Measurements from ENCODE around the gene UPF3A. TPM values are rescaled to one million over a fixed set of nuclear protein-coding genes. Genes with fewer than 3 reads are reported as not detected.

UPF3A gene
- polyA plus RNA-seq, 1 donor: 94.1 TPM

- Histone ChIP-seq H3K27me3 (ENCODE audit: control insufficient read depth, insufficient read depth, low read length) (no peaks in the 10 kb centered on the region), H3K4me1 (ENCODE audit: control insufficient read depth, insufficient read depth, low read length) (peaks cover 14% of the 10 kb centered on the region)
- WGBS (ENCODE audit: insufficient coverage, low lambda C conversion rate): no CpG with 5 or more reads among the region's 107 CpGs
These were observed 32.9 kb downstream of the UPF3A start, which contains the start of gene CHAMP1 for GRCh38 chr13:114314074-114314912. TSS of gene CHAMP1 (plus strand) at chr13:114314503. CDS start at chr13:114323843, 9,340 bp downstream.

GRCh38 chr13:114315074-114315785, 33.8 kb downstream of the UPF3A start:
- no peak for DNase-seq
- Histone ChIP-seq H3K27me3 (ENCODE audit: control insufficient read depth, insufficient read depth, low read length) (no peaks in the 10 kb centered on the region), H3K27ac (ENCODE audit: low read length) (peak overlapping the region; percentile 77), H3K36me3 (ENCODE audit: control insufficient read depth, insufficient read depth, low read length) (peaks cover 1% of the 10 kb centered on the region), H3K4me1 (ENCODE audit: control insufficient read depth, insufficient read depth, low read length) (peaks cover 14% of the 10 kb centered on the region), H3K4me3 (ENCODE audit: low read length) (peak overlapping the region; percentile 75), H3K9me3 (ENCODE audit: control insufficient read depth, low read depth, low read length) (no peaks in the 10 kb centered on the region)
- WGBS (ENCODE audit: insufficient coverage, low lambda C conversion rate): 38% methylated on average over 1 of the region's 7 CpGs

More at GRCh38 chr13:114314074-114314912, 32.9 kb downstream of the UPF3A start, which contains the start of gene CHAMP1:
- Histone ChIP-seq H3K4me3 (ENCODE audit: low read length) (peak within 1 kb of the TSS; percentile 75), H3K27ac (ENCODE audit: low read length) (peak within 1 kb of the TSS; percentile 89), H3K9me3 (ENCODE audit: control insufficient read depth, low read depth, low read length) (no peaks in the 10 kb centered on the region), H3K36me3 (ENCODE audit: control insufficient read depth, insufficient read depth, low read length) (no peaks in the 10 kb centered on the region)
- peak; percentile 95 to 97 for DNase-seq

GRCh38 chr13:114318624-114319023, 37.2 kb downstream of the UPF3A start:
- no peak for DNase-seq
- Histone ChIP-seq H3K4me1 (ENCODE audit: control insufficient read depth, insufficient read depth, low read length) (peaks cover 10% of the 10 kb centered on the region), H3K27me3 (ENCODE audit: control insufficient read depth, insufficient read depth, low read length) (no peaks in the 10 kb centered on the region), H3K36me3 (ENCODE audit: control insufficient read depth, insufficient read depth, low read length) (peaks cover 21% of the 10 kb centered on the region), H3K4me3 (ENCODE audit: low read length) (no peak overlapping the region), H3K27ac (ENCODE audit: low read length) (no peak overlapping the region), H3K9me3 (ENCODE audit: control insufficient read depth, low read depth, low read length) (no peaks in the 10 kb centered on the region)
- 60% methylated on average over 1 of the region's 1 CpG for WGBS (ENCODE audit: insufficient coverage, low lambda C conversion rate)

GRCh38 chr13:114319441-114319913, 38.1 kb downstream of the UPF3A start:
- no peak for DNase-seq
- Histone ChIP-seq H3K4me1 (ENCODE audit: control insufficient read depth, insufficient read depth, low read length) (peaks cover 9% of the 10 kb centered on the region), H3K36me3 (ENCODE audit: control insufficient read depth, insufficient read depth, low read length) (peaks cover 30% of the 10 kb centered on the region), H3K9me3 (ENCODE audit: control insufficient read depth, low read depth, low read length) (no peaks in the 10 kb centered on the region), H3K27ac (ENCODE audit: low read length) (no peak overlapping the region), H3K4me3 (ENCODE audit: low read length) (no peak overlapping the region), H3K27me3 (ENCODE audit: control insufficient read depth, insufficient read depth, low read length) (no peaks in the 10 kb centered on the region)
- no CpG with 5 or more reads among the region's 3 CpGs for WGBS (ENCODE audit: insufficient coverage, low lambda C conversion rate)

- no peak for DNase-seq
- peaks cover 9% of the 10 kb centered on the region for H3K4me1 ChIP-seq (ENCODE audit: control insufficient read depth, insufficient read depth, low read length)
These were observed 38.7 kb downstream of the UPF3A start for GRCh38 chr13:114320065-114320464.

GRCh38 chr13:114321256-114321655, 39.9 kb downstream of the UPF3A start:
- Histone ChIP-seq H3K27me3 (ENCODE audit: control insufficient read depth, insufficient read depth, low read length) (no peaks in the 10 kb centered on the region), H3K36me3 (ENCODE audit: control insufficient read depth, insufficient read depth, low read length) (peaks cover 39% of the 10 kb centered on the region), H3K4me1 (ENCODE audit: control insufficient read depth, insufficient read depth, low read length) (no peaks in the 10 kb centered on the region), H3K27ac (ENCODE audit: low read length) (no peak overlapping the region), H3K4me3 (ENCODE audit: low read length) (no peak overlapping the region), H3K9me3 (ENCODE audit: control insufficient read depth, low read depth, low read length) (no peaks in the 10 kb centered on the region)
- DNase-seq: no peak
- whole genome bisulfite sequencing (ENCODE audit: insufficient coverage, low lambda C conversion rate): no CpG with 5 or more reads among the region's 3 CpGs

More at GRCh38 chr13:114320065-114320464, 38.7 kb downstream of the UPF3A start:
- H3K27me3 ChIP-seq (ENCODE audit: control insufficient read depth, insufficient read depth, low read length): no peaks in the 10 kb centered on the region
- H3K4me3 ChIP-seq (ENCODE audit: low read length): no peak overlapping the region
- H3K9me3 ChIP-seq (ENCODE audit: control insufficient read depth, low read depth, low read length): no peaks in the 10 kb centered on the region
- no peak overlapping the region for H3K27ac ChIP-seq (ENCODE audit: low read length)
- peaks cover 36% of the 10 kb centered on the region for H3K36me3 ChIP-seq (ENCODE audit: control insufficient read depth, insufficient read depth, low read length)

GRCh38 chr13:114323349-114323748, 41.9 kb downstream of the UPF3A start:
- no peak overlapping the region for H3K4me3 ChIP-seq (ENCODE audit: low read length)
- H3K4me1 ChIP-seq (ENCODE audit: control insufficient read depth, insufficient read depth, low read length): no peaks in the 10 kb centered on the region
- H3K27ac ChIP-seq (ENCODE audit: low read length): no peak overlapping the region
- WGBS (ENCODE audit: insufficient coverage, low lambda C conversion rate): 100% methylated on average over 1 of the region's 2 CpGs
- no peak for DNase-seq
- H3K36me3 ChIP-seq (ENCODE audit: control insufficient read depth, insufficient read depth, low read length): peaks cover 45% of the 10 kb centered on the region
- no peaks in the 10 kb centered on the region for H3K27me3 ChIP-seq (ENCODE audit: control insufficient read depth, insufficient read depth, low read length)
- H3K9me3 ChIP-seq (ENCODE audit: control insufficient read depth, low read depth, low read length): no peaks in the 10 kb centered on the region

- H3K27me3 ChIP-seq (ENCODE audit: control insufficient read depth, insufficient read depth, low read length): no peaks in the 10 kb centered on the region
- no peak for DNase-seq
- no peaks in the 10 kb centered on the region for H3K4me1 ChIP-seq (ENCODE audit: control insufficient read depth, insufficient read depth, low read length)
- peaks cover 45% of the 10 kb centered on the region for H3K36me3 ChIP-seq (ENCODE audit: control insufficient read depth, insufficient read depth, low read length)
- no CpG with 5 or more reads among the region's 4 CpGs for WGBS (ENCODE audit: insufficient coverage, low lambda C conversion rate)
- H3K4me3 ChIP-seq (ENCODE audit: low read length): no peak overlapping the region
- no peaks in the 10 kb centered on the region for H3K9me3 ChIP-seq (ENCODE audit: control insufficient read depth, low read depth, low read length)
- no peak overlapping the region for H3K27ac ChIP-seq (ENCODE audit: low read length)
These were observed 42.9 kb downstream of the UPF3A start for GRCh38 chr13:114324334-114324733.

GRCh38 chr13:114325729-114326128, 44.3 kb downstream of the UPF3A start:
- Histone ChIP-seq H3K27ac (ENCODE audit: low read length) (no peak overlapping the region), H3K9me3 (ENCODE audit: control insufficient read depth, low read depth, low read length) (no peaks in the 10 kb centered on the region), H3K27me3 (ENCODE audit: control insufficient read depth, insufficient read depth, low read length) (no peaks in the 10 kb centered on the region), H3K4me3 (ENCODE audit: low read length) (no peak overlapping the region), H3K36me3 (ENCODE audit: control insufficient read depth, insufficient read depth, low read length) (peaks cover 42% of the 10 kb centered on the region), H3K4me1 (ENCODE audit: control insufficient read depth, insufficient read depth, low read length) (no peaks in the 10 kb centered on the region)
- 100% methylated on average over 1 of the region's 3 CpGs for WGBS (ENCODE audit: insufficient coverage, low lambda C conversion rate)
- DNase-seq: no peak

GRCh38 chr13:114328034-114328433, 46.6 kb downstream of the UPF3A start:
- 60% methylated on average over 1 of the region's 6 CpGs for WGBS (ENCODE audit: insufficient coverage, low lambda C conversion rate)
- Histone ChIP-seq H3K4me1 (ENCODE audit: control insufficient read depth, insufficient read depth, low read length) (no peaks in the 10 kb centered on the region), H3K4me3 (ENCODE audit: low read length) (no peak overlapping the region), H3K36me3 (ENCODE audit: control insufficient read depth, insufficient read depth, low read length) (peaks cover 28% of the 10 kb centered on the region), H3K27ac (ENCODE audit: low read length) (no peak overlapping the region), H3K27me3 (ENCODE audit: control insufficient read depth, insufficient read depth, low read length) (no peaks in the 10 kb centered on the region), H3K9me3 (ENCODE audit: control insufficient read depth, low read depth, low read length) (no peaks in the 10 kb centered on the region)
- DNase-seq: no peak
